Stimulated activated naive CD4-positive, alpha-beta T cell (primary cell): ENCODE data around the gene TTC7B.

ENCODE experiments used
- DNase-seq, 6 experiments: peaks; one replicate each; lab custom pipeline; 2025; lab: John Stamatoyannopoulos, UW

TTC7B gene

DNA sequence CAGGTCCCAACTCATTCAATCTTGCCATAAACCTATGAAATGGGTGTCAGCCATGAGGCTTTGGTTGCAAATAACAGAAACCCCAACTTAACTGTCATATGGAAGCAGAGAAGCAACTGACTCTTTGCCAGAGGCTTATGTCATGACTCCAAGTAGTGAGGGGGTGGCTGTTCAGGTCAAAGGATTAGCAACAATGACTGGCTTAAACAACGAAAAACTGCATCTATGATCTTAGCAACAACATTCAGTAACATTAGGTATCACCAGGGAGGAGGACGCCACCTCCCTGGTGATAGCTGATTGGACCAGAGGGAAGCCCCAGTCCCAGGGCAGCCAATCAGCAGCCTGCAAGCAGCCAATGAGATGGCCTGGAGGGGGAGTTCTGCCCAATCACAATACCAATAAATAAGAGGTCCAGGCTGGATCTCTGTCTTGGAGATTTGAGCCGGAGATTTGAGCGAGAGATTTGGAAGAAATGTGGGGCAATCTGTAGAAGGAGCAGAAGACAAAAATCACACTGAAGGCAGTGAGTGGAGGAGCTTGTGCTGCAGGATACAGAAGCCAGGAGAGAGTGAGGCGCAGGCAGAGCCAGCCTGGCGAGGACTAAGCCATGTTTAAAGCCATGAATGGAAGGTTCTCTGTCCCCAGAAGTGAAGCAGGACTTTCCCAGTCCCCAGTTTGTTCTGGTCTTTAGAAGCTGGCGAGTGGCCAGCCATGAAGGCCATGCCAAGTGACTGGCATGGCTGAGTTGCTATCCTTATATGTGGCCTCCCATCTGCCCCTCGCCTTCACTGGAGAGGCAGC, 326.1 kb downstream of the TTC7B start:
- no peak for DNase-seq

DNA sequence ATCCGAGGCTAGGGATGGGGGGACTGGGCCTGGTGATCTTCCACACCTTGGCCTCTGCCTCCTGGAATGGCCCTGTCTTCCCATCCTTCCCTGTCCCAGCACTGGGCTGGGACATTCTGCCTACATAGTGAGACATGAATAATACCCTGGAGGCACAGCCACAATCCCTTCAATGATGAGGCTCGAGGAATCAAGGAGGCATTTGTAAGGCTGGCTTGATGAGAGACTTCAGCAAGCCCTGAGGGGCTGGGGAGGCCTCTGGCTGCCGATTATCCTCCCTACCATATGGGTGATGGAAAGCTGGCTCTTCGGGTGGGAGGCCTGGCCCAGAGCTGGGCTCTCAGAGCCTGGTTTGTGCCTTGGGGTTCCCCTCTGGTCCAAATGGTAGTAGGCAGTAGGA, 326.9 kb downstream of the TTC7B start:
- DNase-seq, result no peak

DNA sequence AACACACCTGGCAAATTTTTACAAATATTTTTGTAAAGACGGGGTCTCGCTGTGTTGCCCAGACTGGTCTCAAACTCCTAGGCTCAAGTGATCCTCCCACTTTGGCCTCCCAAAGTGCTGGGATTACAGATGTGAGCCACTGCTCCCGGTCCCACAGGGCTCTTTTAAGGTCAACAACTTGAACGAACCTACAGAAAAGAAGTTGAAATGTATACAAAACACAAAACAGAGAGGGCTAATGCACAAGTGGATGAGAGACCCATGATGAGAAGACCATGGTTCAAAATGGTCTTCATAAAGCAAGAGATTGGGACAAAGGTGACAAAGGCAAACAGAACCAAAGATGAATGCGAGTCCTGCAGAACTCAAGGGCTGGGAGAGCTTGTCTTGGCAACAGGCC, 328.0 kb downstream of the TTC7B start:
- DNase-seq, result no peak

DNA sequence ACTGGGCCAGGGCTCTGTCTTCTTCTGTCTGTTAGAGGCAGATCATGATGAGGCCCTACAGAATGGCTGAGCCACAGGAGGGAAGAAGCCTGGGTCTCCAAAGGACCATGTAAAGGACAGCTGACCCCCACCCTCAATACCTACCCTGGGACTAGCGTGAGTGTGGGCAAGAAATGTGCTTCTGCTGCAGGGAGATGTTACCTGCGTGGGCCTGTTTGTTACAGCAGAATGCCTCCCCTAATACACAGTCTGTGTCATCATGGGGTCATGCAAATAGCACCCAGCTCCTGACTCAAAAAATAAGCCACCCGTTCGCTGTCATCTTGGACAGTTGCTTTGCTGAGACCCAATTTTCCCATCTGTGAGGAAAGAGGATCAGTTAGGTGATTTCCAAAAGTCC, 328.8 kb downstream of the TTC7B start:
- no peak for DNase-seq

DNA sequence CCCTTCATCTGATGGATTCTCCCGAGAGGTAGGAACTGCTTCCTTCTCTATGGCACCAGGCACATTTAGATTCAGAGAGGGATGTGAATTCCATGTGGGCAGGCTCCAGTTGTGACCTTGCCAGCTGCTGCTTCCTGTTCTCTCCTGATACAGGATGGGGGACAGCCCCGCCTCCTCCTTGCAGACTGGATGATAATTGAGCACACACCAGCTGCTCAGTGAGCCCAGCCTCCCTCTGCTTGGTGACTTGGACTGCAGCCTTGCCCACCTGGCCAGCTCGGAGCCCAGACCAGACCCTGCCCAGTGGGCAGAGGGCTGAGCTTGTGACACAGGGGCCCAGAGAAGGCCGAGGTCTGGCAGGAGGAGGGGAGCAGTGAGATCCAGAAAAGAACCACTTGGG, 329.2 kb downstream of the TTC7B start:
- DNase-seq, result no peak

DNA sequence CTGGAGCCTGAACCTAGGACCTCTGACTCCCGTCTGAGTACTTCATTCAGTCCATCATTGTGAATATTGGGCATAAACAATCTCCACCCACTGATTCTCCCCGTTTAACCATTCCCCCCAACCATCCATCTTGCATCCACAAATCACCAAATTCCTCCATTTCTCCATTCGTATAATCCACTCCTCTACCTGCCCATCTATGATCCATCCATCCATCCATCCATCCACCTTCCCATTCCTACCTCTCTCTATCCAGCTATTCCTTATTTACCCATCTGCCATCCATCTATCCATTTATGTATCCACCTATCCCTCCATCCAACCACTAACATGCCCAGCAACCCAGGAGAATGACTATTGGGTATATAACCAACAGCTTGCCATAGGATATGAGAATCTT, 331.9 kb downstream of the TTC7B start:
- no peak for DNase-seq

DNA sequence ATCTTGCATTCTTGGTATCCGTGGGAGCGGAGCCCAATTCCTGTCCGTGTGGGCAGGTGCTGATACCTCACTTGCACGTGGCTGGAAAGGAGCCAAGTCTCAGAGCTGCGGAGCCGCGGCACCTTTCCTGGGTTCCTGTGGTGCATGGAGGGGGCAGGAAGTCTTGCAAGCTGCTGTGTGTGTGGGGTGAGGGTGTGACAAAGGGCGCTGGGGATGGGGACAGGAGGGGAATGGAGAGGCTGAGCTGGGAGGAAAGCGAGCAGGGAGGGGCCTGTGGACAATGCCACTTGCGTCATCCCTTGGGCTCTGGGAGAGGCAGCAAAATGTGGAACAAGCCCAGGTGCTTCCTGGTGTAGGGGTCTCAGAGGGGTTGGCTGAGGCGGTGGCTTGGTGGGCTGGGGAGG, 332.7 kb downstream of the TTC7B start:
- DNase-seq, result peak; percentile 6 to 63 (median 34)

DNA sequence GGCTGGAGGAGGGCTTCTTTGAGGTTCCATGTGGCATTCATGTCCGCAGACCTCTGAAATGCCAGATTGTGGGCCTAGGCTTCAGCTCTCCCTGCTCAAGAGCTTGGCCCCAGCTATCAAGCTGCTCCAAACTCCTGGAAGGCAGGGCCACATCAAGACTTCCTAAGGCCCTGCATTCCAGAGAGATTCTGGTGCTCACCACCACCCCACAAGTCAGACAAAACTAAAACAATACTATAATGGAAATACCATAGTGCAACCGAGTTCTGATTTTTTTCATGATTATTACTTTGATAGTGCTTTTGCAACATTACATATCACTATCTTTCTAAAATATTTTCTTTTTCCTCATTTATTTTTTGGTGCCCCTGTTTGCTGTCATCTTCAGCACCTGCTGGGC, 333.1 kb downstream of the TTC7B start:
- no peak for DNase-seq

DNA sequence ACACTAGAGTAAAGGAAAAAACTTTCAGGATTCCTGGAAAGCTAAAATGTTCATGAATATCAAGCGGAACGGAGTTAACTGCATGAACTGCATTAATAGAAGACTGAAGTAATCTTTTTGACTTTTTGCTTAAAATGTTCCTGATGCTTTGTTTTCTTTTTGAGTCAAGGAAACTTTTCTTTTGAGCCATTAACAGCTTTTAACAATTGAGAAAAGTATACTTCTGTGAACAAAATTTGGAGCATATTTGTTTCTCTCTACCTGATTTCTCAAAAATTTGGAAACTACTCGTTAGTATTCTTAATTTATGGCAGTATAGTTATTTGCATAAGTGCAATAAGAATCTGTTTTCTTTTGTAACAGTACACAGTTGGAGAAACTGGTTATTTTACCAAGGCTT, 340.9 kb downstream of the TTC7B start:
- DNase-seq, result no peak
